ENCODE measurements around the gene THRSP.
"Not testable (repeated sequence)": the region's sequence is repeated elsewhere in the genome, so short reads cannot be mapped to it uniquely, and the experiment has no call there.

THRSP gene

DNA sequence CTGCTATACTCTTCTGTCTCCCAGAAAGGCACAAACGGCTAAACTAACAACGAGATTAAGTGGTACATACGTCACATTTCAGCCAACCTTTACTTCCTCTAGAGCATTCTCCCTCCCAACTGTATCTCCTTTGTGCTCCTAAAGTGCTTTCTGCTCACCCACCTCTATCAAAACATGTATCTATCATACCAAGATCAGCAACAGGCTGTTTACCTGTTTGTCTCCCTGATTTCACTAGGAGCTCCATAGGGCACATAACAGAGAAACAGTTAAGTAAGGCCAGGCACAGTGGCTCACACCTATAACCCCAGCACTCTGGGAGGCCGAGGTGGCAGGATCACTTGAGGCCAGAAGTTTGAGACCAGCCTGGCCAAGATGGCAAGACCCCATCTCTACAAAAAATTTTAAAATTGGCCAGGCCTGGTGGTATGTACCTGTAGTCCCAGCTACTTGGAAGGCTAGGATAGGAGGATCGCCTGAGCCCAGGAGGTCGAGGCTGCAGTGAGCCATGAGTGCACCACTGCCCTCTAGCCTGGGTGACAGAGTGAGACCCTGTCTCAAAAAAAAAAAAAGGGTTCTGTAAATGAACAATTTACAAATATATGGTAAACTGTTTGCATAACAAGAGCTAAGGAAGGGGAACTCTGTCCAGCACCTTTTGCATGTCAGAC lies 13.2 kb downstream of the THRSP start:
- no peak overlapping the region for H3K27ac ChIP-seq (ENCODE audit: low read depth, low read length)
- H3K4me3 ChIP-seq (ENCODE audit: low read depth in 1 of 5, low read length in 5 of 5) = peak overlapping the region in 2 of 5 donors; percentile 29 to 67
- no peaks in the 10 kb centered on the region for H3K9me3 ChIP-seq (ENCODE audit: control insufficient read depth in 5 of 5, low read length in 5 of 5)
- H3K9ac ChIP-seq (ENCODE audit: low read length in 5 of 5) = peak overlapping the region in 1 of 5 donors; percentile 43
- peaks cover 3 to 9% (median 6%) of the 10 kb centered on the region in 5 donors for H3K36me3 ChIP-seq (ENCODE audit: control insufficient read depth in 5 of 5, insufficient read depth in 5 of 5, low read length in 5 of 5)
- H3K27me3 ChIP-seq (ENCODE audit: control insufficient read depth in 5 of 5, insufficient read depth in 4 of 5, low read length in 5 of 5) = no peaks in the 10 kb centered on the region
- peaks cover 9 to 49% (median 43%) of the 10 kb centered on the region in 5 donors for H3K4me1 ChIP-seq (ENCODE audit: control insufficient read depth in 5 of 5, insufficient read depth in 5 of 5, low read length in 5 of 5)

DNA sequence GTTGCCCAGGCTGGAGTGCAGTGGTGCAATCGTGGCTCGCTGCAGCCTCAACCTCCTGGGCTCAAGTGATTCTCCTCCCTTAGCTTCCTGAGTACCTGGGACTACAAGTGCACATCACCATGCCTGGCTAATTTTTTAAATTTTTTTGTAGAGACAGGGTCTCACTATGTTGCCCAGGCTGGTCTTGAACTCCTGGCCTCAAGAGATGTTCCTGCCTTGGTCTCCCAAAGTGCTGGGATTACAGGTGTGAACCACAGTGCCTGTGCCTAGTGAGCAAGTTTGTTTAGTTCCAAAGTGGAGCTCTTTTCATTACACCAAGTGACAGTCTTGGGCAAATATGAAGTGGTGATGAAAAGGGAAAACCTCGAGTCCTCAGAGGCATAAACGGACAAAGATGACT lies 13.9 kb downstream of the THRSP start:
- Histone ChIP-seq H3K4me1 (ENCODE audit: control insufficient read depth in 5 of 5, insufficient read depth in 5 of 5, low read length in 5 of 5) (peaks cover 9 to 49% (median 43%) of the 10 kb centered on the region in 5 donors), H3K9ac (ENCODE audit: low read length in 5 of 5) (peak overlapping the region; percentile 44 to 98 (median 92)), H3K4me3 (ENCODE audit: low read depth in 1 of 5, low read length in 5 of 5) (peak overlapping the region; percentile 67 to 98 (median 88))
- not testable (repeated sequence) for H3K36me3 ChIP-seq (ENCODE audit: control insufficient read depth in 5 of 5, insufficient read depth in 5 of 5, low read length in 5 of 5); H3K9me3 ChIP-seq (ENCODE audit: control insufficient read depth in 5 of 5, low read length in 5 of 5); H3K27ac ChIP-seq (ENCODE audit: low read depth, low read length); H3K27me3 ChIP-seq (ENCODE audit: control insufficient read depth in 5 of 5, insufficient read depth in 4 of 5, low read length in 5 of 5)

DNA sequence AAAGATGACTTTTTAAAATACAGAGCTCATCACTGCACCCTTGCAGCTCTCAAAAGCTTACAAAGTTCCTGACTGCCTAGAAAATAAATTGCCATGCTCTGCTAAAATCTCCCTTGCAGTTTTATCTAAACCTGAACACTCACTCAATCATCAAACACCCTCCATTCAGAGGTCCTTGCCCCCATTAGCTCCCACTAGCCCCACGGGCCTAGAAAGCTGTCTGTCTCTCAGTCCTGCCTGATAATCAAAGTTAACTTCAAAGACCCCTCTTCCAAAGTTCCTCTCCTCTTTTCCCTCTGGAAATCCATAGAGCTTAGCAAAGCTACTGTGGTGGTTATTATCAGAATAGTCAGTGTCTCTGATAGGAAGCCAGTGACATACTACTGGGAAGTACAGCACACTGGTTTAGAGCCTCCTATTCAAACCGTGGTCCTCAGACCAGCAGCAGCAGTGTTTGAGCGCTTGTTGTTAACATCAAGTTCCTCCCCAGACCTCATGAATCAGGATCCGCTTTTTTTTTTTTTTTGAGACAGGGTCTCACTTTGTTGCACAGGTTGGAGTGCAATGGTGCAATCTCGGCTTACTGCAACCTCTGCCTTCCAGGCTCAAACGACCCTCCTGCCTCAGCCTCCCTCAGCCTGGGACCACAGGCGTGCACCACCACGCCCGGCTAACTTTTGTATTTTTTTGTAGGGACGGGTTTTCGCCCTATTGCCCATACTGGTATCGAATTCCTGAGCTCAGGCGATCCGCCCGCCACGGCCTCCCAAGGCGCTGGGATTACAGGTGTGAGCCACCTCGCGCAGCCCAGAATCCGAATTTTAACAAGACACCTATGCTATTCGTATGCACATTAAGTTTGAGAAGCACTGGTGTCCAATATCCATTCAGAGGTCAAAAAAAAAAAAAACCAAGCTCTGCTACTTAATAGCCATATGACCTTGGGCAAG lies 14.8 kb downstream of the THRSP start:
- Histone ChIP-seq H3K9ac (ENCODE audit: low read length in 5 of 5) (peak overlapping the region; percentile 79 to 98 (median 92)), H3K36me3 (ENCODE audit: control insufficient read depth in 5 of 5, insufficient read depth in 5 of 5, low read length in 5 of 5) (no peaks in the 10 kb centered on the region), H3K4me3 (ENCODE audit: low read depth in 1 of 5, low read length in 5 of 5) (peak overlapping the region; percentile 67 to 98 (median 88)), H3K4me1 (ENCODE audit: control insufficient read depth in 5 of 5, insufficient read depth in 5 of 5, low read length in 5 of 5) (peaks cover 9 to 49% (median 43%) of the 10 kb centered on the region in 5 donors), H3K27me3 (ENCODE audit: control insufficient read depth in 5 of 5, insufficient read depth in 4 of 5, low read length in 5 of 5) (no peaks in the 10 kb centered on the region), H3K27ac (ENCODE audit: low read depth, low read length) (peak overlapping the region; percentile 94), H3K9me3 (ENCODE audit: control insufficient read depth in 5 of 5, low read length in 5 of 5) (no peaks in the 10 kb centered on the region)

DNA sequence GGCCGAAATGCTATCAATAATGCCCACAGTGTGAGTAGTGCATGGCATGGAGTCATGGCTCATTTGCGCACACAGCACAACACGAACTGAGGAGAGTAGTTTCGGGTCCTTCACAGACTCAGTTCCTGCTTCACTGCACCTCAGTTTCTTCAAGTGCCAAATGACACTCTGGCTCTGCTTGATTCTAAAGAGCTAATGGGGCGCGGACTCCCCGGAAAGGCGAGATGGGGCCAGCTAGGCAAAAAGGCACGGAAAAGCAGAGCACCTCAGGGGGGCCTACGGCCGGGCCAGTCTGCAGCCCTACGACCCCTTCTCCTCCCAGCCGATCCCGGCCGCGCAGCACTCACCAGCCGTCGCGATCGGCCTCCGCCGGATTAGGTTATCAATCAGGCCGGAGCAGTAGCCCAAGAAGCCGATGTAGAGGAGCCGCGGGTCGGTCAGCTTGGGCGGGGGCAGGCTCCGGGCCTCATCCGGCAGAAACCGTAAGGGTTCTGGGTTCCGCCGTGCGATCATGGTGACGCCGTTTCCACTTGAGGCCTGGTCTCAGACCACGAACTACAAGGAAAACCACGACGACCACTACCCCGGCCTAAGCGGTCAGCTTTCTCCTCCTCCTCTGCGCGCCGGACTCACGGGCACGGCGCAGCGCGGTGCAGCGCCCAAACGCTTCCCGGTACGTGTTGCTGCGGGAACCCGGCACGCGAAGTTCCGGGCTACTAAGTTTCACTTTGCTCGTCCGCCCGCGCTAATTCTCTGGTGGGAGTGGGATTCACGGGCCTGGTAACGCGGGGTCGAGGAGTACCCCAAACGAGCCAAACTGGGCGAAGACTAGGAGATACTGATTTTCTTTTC lies 15.8 kb downstream of the THRSP start, which contains the start of gene NDUFC2:
Gene NDUFC2 (minus strand): TSS at position 631 of the 852 bp plus-strand sequence. CDS start 118 bp downstream, at position 513.
- Histone ChIP-seq H3K27ac (ENCODE audit: low read depth, low read length) (peak within 1 kb of the TSS; percentile 94), H3K4me1 (ENCODE audit: control insufficient read depth in 5 of 5, insufficient read depth in 5 of 5, low read length in 5 of 5) (peaks cover 9 to 49% (median 43%) of the 10 kb centered on the region in 5 donors), H3K9me3 (ENCODE audit: control insufficient read depth in 5 of 5, low read length in 5 of 5) (no peaks in the 10 kb centered on the region), H3K9ac (ENCODE audit: low read length in 5 of 5) (peak within 1 kb of the TSS; percentile 79 to 98 (median 92)), H3K27me3 (ENCODE audit: control insufficient read depth in 5 of 5, insufficient read depth in 4 of 5, low read length in 5 of 5) (no peaks in the 10 kb centered on the region), H3K4me3 (ENCODE audit: low read depth in 1 of 5, low read length in 5 of 5) (peak within 1 kb of the TSS; percentile 67 to 98 (median 88)), H3K36me3 (ENCODE audit: control insufficient read depth in 5 of 5, insufficient read depth in 5 of 5, low read length in 5 of 5) (no peaks in the 10 kb centered on the region)

DNA sequence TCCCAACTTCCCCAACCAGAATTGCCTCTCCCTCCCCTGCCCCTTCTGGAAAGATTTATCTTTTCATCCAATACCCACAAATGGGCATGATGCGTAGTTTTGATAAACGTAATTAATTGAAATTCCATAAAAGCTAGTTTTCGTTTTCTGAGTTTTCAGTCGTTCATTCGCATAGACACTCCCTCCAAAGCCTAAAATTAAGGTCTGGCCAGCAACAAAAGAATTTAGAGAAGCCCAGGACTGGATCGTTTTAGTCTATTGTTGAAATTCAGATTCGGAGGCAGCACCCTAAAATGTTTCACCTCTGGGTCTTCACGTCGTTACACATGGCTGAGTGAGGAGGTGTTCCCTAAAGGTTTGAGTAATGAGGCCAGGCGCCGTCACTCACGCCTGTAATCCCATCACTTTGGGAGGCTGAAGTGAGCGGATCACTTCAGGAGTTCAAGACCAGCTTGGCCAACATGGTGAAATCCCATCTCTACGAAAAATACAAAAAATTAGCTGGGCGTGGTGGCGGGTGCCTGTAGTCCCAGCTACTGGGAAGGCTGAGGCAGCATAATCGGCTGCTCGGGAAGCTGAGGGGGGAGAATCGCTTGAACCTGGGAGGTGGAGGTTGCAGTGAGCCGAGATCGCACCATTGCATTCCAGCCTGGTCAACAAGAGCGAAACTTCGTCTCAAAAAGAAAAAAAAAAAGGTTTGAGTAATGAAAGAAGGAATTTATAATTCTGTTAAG lies 16.6 kb downstream of the THRSP start:
- Histone ChIP-seq H3K9me3 (ENCODE audit: control insufficient read depth in 5 of 5, low read length in 5 of 5) (no peaks in the 10 kb centered on the region), H3K27ac (ENCODE audit: low read depth, low read length) (peak overlapping the region; percentile 94), H3K9ac (ENCODE audit: low read length in 5 of 5) (peak overlapping the region; percentile 79 to 98 (median 92)), H3K4me1 (ENCODE audit: control insufficient read depth in 5 of 5, insufficient read depth in 5 of 5, low read length in 5 of 5) (peaks cover 9 to 44% (median 41%) of the 10 kb centered on the region in 5 donors), H3K27me3 (ENCODE audit: control insufficient read depth in 5 of 5, insufficient read depth in 4 of 5, low read length in 5 of 5) (no peaks in the 10 kb centered on the region), H3K4me3 (ENCODE audit: low read depth in 1 of 5, low read length in 5 of 5) (peak overlapping the region; percentile 67 to 98 (median 88)), H3K36me3 (ENCODE audit: control insufficient read depth in 5 of 5, insufficient read depth in 5 of 5, low read length in 5 of 5) (no peaks in the 10 kb centered on the region)

DNA sequence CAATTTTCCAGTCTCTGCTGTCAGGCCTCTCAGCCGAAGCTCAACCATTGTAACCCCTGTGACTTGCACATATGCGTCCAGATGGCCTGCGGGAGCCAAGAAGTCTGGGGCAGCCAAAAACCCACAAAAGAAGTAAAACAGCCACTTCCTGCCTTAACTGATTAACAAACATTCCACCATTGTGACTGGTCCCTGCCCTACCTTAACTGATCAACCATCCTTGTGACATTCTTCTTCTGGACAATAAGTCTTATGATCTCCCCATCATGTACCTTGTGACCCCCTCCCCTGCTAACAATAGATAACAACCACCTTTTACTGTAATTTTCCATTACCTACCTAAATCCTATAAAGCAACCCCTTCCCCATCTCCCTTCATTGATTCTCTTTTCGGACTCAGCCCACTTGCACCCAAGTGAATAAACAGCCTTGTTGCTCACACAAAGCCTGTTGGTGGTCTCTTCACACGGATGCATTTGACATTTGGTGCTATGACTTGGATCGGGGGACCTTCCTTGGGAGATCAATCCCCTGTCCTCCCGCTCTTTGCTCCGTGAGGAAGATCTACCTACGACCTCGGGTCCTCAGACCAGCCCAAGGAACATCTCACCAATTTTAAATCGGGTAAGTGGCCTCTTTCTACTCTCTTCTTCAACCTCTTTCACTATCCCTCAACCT lies 17.3 kb downstream of the THRSP start:
- Histone ChIP-seq H3K9ac (ENCODE audit: low read length in 5 of 5) (no peak overlapping the region), H3K36me3 (ENCODE audit: control insufficient read depth in 5 of 5, insufficient read depth in 5 of 5, low read length in 5 of 5) (no peaks in the 10 kb centered on the region), H3K9me3 (ENCODE audit: control insufficient read depth in 5 of 5, low read length in 5 of 5) (no peaks in the 10 kb centered on the region), H3K4me1 (ENCODE audit: control insufficient read depth in 5 of 5, insufficient read depth in 5 of 5, low read length in 5 of 5) (peaks cover 9 to 38% (median 36%) of the 10 kb centered on the region in 5 donors), H3K27ac (ENCODE audit: low read depth, low read length) (no peak overlapping the region), H3K27me3 (ENCODE audit: control insufficient read depth in 5 of 5, insufficient read depth in 4 of 5, low read length in 5 of 5) (no peaks in the 10 kb centered on the region), H3K4me3 (ENCODE audit: low read depth in 1 of 5, low read length in 5 of 5) (peak overlapping the region in 1 of 5 donors; percentile 91)

DNA sequence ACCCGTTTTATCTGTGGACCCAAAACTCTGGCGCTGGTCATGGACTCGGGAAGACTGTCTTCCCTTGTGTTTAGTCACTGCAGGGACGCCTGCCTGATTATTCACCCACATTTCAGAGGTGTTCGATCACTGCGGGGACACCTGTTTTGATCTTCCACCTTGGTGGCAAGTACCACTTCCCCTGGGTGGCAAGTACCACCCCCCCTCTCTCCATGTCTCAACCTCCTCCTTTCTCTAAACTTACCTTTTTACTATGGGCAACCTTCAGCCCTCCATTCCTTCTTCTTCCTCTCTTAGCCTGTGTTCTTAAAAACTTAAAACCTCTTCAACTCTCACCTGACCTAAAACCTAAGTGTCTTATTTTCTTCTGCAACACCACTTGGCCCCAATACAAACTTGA lies 17.9 kb downstream of the THRSP start:
- H3K4me1 ChIP-seq (ENCODE audit: control insufficient read depth in 5 of 5, insufficient read depth in 5 of 5, low read length in 5 of 5) = peaks cover 8 to 33% (median 32%) of the 10 kb centered on the region in 5 donors
- no peaks in the 10 kb centered on the region for H3K36me3 ChIP-seq (ENCODE audit: control insufficient read depth in 5 of 5, insufficient read depth in 5 of 5, low read length in 5 of 5)
- no peaks in the 10 kb centered on the region for H3K9me3 ChIP-seq (ENCODE audit: control insufficient read depth in 5 of 5, low read length in 5 of 5)
- H3K27me3 ChIP-seq (ENCODE audit: control insufficient read depth in 5 of 5, insufficient read depth in 4 of 5, low read length in 5 of 5) = no peaks in the 10 kb centered on the region
- H3K4me3 ChIP-seq (ENCODE audit: low read depth in 1 of 5, low read length in 5 of 5) = no peak overlapping the region
- H3K9ac ChIP-seq (ENCODE audit: low read length in 5 of 5) = no peak overlapping the region
- no peak overlapping the region for H3K27ac ChIP-seq (ENCODE audit: low read depth, low read length)

DNA sequence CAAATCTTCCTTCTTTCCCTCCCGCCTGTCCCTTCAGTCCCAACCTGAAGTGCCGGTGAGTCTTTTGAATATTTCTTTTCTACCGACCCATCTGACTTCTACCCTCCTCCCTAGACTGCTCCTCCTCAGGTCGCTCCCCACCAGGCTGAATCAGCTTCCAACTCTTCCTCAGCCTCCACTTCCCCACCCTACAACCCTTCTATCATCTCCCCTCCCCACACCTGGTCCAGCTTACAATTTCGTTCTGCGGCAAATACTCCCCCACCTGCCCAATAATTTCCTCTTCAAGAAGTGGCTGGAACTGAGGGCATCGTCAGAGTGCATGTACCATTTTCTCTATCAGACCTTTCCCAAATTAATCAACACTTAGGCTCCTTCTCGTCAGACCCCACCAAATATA lies 18.5 kb downstream of the THRSP start:
- Histone ChIP-seq H3K9me3 (ENCODE audit: control insufficient read depth in 5 of 5, low read length in 5 of 5) (no peaks in the 10 kb centered on the region), H3K27ac (ENCODE audit: low read depth, low read length) (no peak overlapping the region), H3K4me3 (ENCODE audit: low read depth in 1 of 5, low read length in 5 of 5) (no peak overlapping the region), H3K27me3 (ENCODE audit: control insufficient read depth in 5 of 5, insufficient read depth in 4 of 5, low read length in 5 of 5) (no peaks in the 10 kb centered on the region), H3K4me1 (ENCODE audit: control insufficient read depth in 5 of 5, insufficient read depth in 5 of 5, low read length in 5 of 5) (peaks cover 8 to 28% (median 26%) of the 10 kb centered on the region in 5 donors), H3K9ac (ENCODE audit: low read length in 5 of 5) (no peak overlapping the region), H3K36me3 (ENCODE audit: control insufficient read depth in 5 of 5, insufficient read depth in 5 of 5, low read length in 5 of 5) (no peaks in the 10 kb centered on the region)
